Cardiac septum (tissue), 1 donor: ENCODE measurements around the gene ZFX. TPM values are rescaled to one million over a fixed set of nuclear protein-coding genes. Genes with fewer than 3 reads are reported as not detected.
"Not testable (repeated sequence)": the region's sequence is repeated elsewhere in the genome, so short reads cannot be mapped to it uniquely, and the experiment has no call there.

ENCODE experiments used
- DNase-seq: peaks from one replicate; pipeline ENCODE4 v3.0.0-alpha.2; 2020; ENCODE audit warnings: low spot score
- intact Hi-C: fragments of 100-400 bp; cut with DNase I; formaldehyde crosslinking; loops from one replicate; pipeline ENCODE4 v1.14.0; 2022
- long read RNA-seq: library from polyadenylated mRNA; unstranded; transcript quantifications from one replicate; pipeline ENCODE4 v2.0.0, GENCODE V29; 2021
- total RNA-seq: library from RNA; stranded (reverse); fragmentation: NEBNext Ultra II Directional; extraction: Animal tissue kit (Norgen Biotek cat#: 25700); gene quantifications from one replicate; pipeline ENCODE4 v1.2.1, GENCODE V29; 2021
- donor health status: DM: no; HTN: no; CAD: no.

ZFX gene
- total RNA-seq: 57.2 TPM
- long read RNA-seq, partial matches to known transcripts: 18 of 39 reads
- long read RNA-seq, other reads (novel, unspliced or antisense): 21 of 39 reads

GRCh38 chrX:24149351-24150050 is at the start of gene ZFX:
ZFX (plus strand) TSS chrX:24149729; CDS start chrX:24172743, 23,014 bp downstream.
- peak; percentile 91 for DNase-seq
- intact Hi-C loops: loop anchor here (1.0 kb wide), 1 partner anchor 95 kb away; the partner anchor contains the start of gene EIF2S3

- intact Hi-C loops: no loop called here
- DNase-seq: no peak
Observed at GRCh38 chrX:24100713-24101112, 48.8 kb upstream of the ZFX start.

DNA sequence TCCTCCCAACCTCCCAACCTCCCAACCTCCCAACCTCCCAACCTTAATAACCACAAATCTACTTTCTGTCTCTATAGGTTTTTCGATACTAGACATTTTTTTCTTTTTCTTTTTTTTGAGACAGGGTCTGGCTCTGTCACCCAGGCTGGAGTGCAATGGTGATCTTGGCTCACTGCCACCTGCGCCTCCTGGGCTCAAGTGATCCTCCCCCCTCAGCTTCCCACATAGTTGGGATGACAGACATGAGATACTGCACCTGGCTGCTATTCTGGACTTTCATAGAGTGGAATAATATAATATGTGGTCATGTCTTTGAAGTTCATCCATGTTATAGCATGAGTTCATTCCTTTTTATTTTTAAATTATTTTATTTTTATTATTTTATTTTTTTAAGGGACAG is 39.5 kb upstream of the ZFX start:
- DNase-seq: no peak
- intact Hi-C loops: no loop called here

- no peak for DNase-seq
- intact Hi-C loops: no loop called here
Observed at GRCh38 chrX:24113181-24113580, 36.3 kb upstream of the ZFX start.

DNA sequence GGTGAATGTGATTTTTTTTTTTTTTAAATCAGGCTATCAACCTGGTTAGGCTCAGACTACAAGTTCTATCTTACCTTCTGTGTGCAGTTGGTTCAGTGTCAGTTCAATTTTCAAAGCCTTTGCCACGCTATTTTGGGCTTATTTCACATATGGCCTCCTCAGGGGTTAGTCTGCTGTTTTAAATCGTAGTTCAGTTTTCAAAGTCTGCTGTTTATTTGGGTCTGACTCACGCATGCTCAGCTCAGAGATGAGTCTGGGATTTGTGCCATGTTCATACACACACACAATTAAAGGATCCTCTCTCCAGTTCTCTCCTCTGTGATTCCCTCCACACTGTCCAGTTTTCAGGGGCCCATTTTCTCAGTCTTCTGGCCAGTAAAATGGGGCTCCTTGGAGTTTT is 32.3 kb upstream of the ZFX start:
- DNase-seq: no peak
- intact Hi-C loops: no loop called here

DNA sequence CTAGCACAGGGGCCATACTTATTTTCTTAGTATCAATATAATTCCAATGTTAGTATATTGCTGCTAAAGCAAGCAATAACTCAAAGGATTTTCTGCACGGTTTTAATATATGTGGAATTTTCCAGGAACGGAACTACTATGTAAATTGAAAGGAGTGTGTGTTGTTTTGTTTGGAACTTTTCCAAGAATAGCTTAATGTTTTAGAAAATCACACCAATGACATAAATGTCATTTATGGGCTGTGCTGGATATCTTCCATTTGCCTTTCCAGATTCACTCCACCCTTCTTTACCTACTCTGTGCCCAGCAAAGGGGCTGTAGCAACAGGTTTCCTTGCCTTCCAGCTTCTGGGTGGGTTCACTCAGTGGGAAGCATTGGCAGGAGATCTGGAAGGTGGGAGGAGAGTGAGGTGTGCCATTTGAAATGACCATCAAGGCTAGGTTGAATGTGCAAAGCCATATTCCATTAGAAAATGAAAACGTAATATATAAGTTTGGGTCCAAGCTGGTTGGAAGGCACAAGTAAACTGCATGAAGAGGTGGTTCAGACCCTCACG is 25.2 kb upstream of the ZFX start:
- no peak for DNase-seq
- intact Hi-C loops: no loop called here

GRCh38 chrX:24125028-24125612 is 24.4 kb upstream of the ZFX start:
- no peak for DNase-seq
- intact Hi-C loops: no loop called here

DNA sequence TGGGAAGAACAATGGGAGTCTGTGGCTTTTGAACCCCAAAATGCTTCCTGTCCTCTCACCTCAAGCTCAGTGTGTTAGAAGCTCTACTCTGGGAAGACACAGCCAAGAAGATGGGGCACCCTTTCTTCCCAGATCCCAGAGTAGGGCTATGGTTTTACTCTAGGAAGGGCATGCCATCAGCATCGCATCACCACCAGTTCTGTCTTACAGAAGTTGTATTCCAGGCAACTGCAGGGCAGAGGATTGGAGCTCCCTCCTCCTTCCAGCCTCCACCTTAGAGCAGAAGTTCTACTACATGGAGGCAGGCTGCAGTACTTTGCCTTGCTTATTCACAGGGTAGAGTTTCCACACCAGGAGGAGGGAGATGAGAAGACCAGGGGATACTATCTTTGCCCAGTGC is 18.1 kb upstream of the ZFX start:
- intact Hi-C loops: no loop called here
- DNase-seq: no peak

- intact Hi-C loops: no loop called here
- DNase-seq: no peak
Observed at GRCh38 chrX:24133312-24133711, 16.2 kb upstream of the ZFX start.

DNA sequence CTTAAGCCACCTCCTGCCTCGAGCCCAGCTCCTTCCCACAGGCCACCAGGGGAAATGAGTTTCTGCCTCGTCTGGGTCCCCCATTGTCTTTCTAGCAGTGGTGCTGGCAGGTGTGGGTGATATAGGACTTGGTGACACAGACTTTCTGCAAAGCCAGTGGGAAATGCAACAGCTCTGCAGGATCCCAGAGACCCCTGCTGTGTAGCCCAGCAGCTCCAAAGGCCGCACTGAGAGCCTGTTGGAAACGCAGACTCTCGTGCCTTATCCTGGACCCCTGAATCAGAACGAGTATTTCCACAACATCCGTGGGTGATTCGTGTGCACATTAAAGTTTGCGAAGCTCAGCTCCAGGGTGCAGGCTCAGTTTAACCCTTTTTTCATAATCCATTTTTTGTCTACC is 13.8 kb upstream of the ZFX start:
- DNase-seq, intact Hi-C loops: not testable (repeated sequence)

DNA sequence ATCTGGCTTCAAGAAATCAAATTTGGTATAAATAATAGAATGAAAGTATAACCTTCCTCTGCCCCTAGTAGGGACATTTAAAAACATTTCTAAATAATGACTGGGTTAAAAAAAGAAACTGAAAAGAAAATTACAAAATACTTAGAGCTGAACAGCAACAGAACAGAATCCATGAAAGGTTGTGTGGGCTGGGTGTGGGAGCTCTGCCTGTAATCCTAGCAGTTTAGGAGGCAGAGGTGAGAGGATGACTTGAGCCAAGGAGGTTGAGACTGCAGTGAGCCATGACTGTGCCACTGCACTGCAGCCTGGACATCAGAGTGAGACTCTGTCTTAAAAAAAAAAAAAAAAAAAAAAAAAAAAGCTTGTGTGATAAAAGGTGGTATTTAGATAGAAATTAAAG is 12.3 kb upstream of the ZFX start:
- DNase-seq: no peak
- intact Hi-C loops: no loop called here

DNA sequence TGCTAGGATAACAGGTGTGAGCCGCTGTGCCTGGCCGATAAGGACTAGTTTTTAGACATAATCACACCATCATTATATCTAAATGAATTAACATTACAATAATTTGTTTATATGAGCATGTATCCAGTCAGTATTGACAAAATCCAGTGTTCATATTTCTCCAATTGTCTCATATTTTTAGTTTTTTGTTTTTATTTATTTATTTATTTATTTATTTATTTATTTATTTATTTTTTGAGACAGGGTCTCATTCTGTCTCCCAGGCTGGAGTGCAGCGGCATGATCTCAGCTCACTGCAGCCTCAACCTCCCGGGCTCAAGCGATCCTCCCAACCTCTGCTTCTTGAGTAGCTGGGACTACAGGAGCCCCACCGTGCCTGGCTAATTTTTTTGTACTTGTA is 5.5 kb upstream of the ZFX start:
- DNase-seq, intact Hi-C loops: not testable (repeated sequence)

DNA sequence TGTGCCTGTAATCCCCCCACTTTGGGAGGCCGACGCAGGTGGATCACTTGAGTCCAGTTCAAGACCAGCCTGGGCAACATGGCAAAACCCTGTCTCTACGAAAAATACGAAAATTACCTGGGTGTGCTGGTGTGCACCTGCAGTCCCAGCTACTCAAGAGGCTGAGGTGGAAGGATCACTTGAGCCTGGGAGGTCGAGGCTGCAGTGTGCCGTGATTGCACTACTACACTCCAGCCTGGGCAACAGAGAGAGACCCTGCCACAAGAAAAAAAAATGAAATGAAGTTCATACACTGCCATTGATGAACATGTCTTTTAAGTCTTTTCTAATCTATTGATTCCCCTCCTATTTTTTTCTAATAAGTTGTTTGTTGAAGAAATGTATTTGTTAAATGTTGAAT is 5.0 kb upstream of the ZFX start:
- intact Hi-C loops: no loop called here
- no peak for DNase-seq

DNA sequence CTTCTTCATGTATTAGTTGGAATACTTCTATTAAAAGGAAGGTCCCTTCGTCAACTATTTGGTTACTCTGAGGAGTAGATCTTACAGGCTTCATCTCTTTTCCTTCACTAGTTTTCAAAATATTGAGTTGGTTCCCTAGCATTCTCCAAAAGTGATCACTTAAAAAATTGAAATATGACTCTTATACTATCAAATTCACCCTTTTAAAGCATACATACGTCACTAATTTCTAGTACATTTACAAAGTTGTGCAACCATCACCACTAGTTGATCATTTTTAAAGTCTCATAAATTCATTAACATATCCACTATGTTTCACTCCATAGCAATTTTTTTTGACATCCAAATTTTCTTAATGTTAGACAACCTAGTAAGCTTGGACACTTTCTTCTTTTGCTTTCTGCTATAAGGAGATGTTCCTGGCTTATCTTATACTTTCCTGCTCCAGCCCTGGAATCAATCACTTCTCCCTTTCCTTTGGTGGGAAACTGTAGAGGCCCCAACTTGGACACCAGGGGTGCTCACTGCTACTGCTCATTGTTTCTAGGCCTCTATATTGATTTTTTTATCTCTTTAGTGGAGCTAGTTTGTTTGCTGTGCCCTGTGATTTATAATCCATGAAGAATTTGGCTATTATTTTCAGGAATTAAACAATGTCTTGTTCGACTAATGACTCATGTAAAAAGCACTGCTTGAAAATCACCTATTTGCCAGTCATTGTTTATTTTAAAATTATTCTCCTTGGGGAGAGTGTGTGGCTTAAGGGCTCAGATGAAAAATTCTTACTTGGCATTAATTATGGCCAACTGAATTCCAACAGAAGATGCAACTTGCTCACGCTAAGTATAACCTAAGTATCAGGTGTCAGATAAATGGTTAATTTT is 4.0 kb upstream of the ZFX start:
- intact Hi-C loops: no loop called here
- DNase-seq: no peak

DNA sequence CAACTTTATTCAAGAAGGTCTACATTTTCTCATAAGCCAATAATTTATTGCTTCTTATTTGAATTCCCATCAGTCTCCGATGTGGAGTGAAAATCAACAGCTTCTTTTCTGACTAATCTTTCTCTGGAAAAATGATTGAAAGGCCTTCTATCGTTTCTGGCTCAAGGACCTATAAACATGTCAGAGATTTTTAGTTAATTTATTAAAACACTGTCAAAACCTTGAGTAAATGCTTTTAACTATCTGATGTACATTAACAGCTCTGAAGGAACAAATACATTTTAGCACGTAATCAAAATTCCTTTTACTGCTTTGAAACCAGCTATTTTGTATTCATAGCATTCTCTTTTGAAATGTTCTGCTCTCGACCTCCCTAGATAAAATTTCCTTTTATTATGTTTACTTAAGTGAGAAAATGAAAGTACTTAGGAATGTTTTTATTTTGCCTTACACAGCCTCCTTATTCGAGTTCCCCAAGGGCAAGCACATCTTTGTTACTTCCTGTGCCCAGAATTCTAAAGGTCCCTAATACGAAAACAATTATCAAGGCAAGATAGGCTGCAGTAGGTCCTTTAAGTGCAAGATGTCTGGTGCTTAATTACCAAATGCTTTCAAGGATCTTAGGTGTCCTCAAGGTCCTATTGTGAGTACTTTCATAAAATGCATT is 3.1 kb upstream of the ZFX start:
- DNase-seq: no peak
- intact Hi-C loops: no loop called here

GRCh38 chrX:24147165-24147564 is 2.4 kb upstream of the ZFX start:
- intact Hi-C loops: no loop called here
- DNase-seq: no peak

DNA sequence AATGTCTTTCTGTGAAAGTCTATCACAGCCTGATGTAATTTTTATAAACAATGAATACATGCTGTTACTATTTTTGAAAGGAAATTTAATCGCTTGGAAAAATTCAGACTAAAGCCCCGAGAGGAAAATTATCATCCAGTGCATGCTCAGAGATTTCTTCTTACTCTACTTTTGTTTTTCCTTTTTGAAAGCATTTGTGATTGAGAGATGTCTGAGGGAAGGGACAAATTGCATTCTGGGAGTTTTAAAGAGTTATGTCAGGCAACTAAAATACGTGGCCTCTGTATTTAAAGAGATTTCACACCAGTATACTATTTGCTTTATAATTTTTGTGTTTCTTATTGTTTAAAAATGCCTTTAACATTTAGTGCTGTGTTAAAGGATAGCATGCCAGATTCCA is 1.4 kb upstream of the ZFX start:
- intact Hi-C loops: no loop called here
- no peak for DNase-seq

DNA sequence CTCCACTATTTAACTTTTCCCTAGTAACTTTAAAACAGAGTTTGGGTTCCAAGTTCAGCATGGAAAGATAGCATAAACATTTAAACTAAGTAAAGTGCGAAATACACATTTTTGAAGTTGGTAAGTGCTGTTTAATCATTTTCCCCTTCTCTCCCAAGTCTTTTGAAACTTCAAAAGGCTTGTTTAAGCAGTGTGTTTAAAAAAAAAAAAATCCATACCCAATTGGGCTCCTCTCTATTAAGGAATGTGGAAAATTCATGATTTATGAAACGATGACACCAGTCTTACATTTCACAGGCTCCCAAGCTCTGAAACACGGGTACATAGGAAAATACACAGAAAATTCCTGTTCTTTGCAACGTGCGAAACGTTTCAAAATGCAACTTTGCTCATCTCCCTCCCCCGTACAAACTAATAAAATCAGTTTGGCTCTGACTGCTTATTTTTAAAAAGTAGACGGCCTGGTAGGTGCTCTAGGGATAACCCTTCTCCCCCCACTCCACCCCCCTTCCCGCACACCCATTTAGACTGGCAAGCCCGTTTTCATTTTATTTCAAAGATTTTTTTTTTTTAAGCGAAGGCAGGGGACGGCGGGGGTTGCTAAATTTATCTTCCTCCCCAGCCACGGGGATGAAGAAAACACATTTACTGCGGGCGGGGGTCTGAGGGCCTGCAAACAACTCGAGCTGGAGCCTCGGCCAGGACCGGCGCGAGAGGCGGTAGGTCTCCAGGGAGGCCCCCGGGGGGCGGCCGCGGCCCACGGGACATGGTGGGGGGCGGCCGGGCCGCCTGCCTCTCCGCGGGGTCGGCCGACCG is 786 bp upstream of the ZFX start:
- DNase-seq: no peak
- intact Hi-C loops: no loop called here
